A549 (cell line): ENCODE measurements around the gene ATP6V0A4. TPM values are rescaled to one million over a fixed set of nuclear protein-coding genes. Genes with fewer than 3 reads are reported as not detected.

Experiments
- ATAC-seq, 2 experiments: fragments of 200-7000 bp in 1 of 2; fragments of >200 bp in 1 of 2; cut with Nextera tagmentation in 1 of 2; cut with Tn5 transposase in 1 of 2; 3 replicates each; pipeline versions ENCODE4 v1.8.0 to v1.9.1; 2018 to 2020; ENCODE audit warnings: mild to moderate bottlenecking in 1 of 2, moderate library complexity in 1 of 2
- CTCF ChIA-PET: fragments of 300-600 bp; sonication (Branson Sonifier 250); formaldehyde crosslinking; extraction: SDS; loops from one replicate; lab custom pipeline; 2021; ENCODE audit warnings: antibody characterized with exemption, inconsistent platforms; lab: Yijun Ruan, JAX
- POLR2A ChIA-PET: fragments of 350-600 bp; formaldehyde crosslinking; extraction: SDS; loops from one replicate; lab custom pipeline; 2021; ENCODE audit warnings: antibody characterized with exemption, inconsistent platforms; lab: Yijun Ruan, JAX
- DNase-seq, 2 experiments: peaks; one replicate each; pipeline versions ENCODE4 v3.0.0 to v3.0.0-alpha.2; 2011 to 2016; ENCODE audit warnings: low read depth in 1 of 2, low spot score in 1 of 2
- FAIRE-seq: peaks from 2 replicates; lab custom pipeline; 2011; peaks lifted over from hg19 to GRCh38; lab: Jason Lieb, UNC
- H3K27ac ChIP-seq, 2 experiments: fragments of >200 bp; sonication (Bioruptor Twin); formaldehyde crosslinking; 3 replicates each; pipeline ENCODE4 v1.5.1; 2016 to 2017
- H3K4me1 ChIP-seq: fragments of >200 bp; sonication (Bioruptor Twin); formaldehyde crosslinking; 3 replicates; pipeline ENCODE4 v1.6.1; 2016
- H3K4me2 ChIP-seq: fragments of >200 bp; sonication (Bioruptor Twin); formaldehyde crosslinking; 3 replicates; pipeline ENCODE4 v1.6.1; 2016
- H3K4me3 ChIP-seq: fragments of >200 bp; sonication (Bioruptor Twin); formaldehyde crosslinking; 3 replicates; pipeline ENCODE4 v1.5.1; 2016
- H3K9me3 ChIP-seq: fragments of >200 bp; sonication (Bioruptor Twin); formaldehyde crosslinking; 3 replicates; pipeline ENCODE4 v1.6.1; 2016
- NFE2L2 ChIP-seq: fragments of 150-350 bp; conservative IDR thresholded peaks from 2 replicates; pipeline ENCODE4 v1.6.1; 2014; ENCODE audit warnings: low read length
- ZC3H11A ChIP-seq: fragments of 450-650 bp; IDR thresholded peaks from 2 replicates; pipeline ENCODE4 v1.6.1; 2014; ENCODE audit warnings: antibody characterized with exemption, mild to moderate bottlenecking
- WGBS: methylation state at CpG from one replicate; pipeline ENCODE4 v1.1.6; 2017; ENCODE audit errors: missing lambda C conversion rate; 5-methylcytosine and 5-hydroxymethylcytosine counted together
- polyA plus RNA-seq, 4 experiments: library from polyadenylated mRNA; depleted of rRNA in 3 of 4; stranded (reverse); fragments of >200 nt; fragmentation: RNase III in 1 of 4; extraction: RNeasy Plus Mini Kit Qiagen cat#74134 plus additional on column Dnase treatment in 1 of 4; gene quantifications; 2 replicates in 3 of 4; 3 replicates in 1 of 4; pipeline ENCODE4 v1.2.3, GENCODE V29; 2011 to 2017

ATP6V0A4 gene
- polyA plus RNA-seq, 2 of the 4 experiments (the other 2 are of a cell fraction): 0.09 to 0.25 TPM

GRCh38 chr7:138656952-138657351 is 141.0 kb downstream of the ATP6V0A4 start:
- ChIA-PET POLR2A (no interaction called here), CTCF (no interaction called here)
- FAIRE-seq (no peak), DNase-seq (no peak), ATAC-seq (no peak)
- no peak overlapping the region for H3K4me3 ChIP-seq
- WGBS: 41% methylated on average over 2 of the region's 2 CpGs
- no peak overlapping the region for H3K4me2 ChIP-seq
- H3K27ac ChIP-seq: no peak overlapping the region
- TF ChIP-seq ZC3H11A: peak; percentile 83
- no peak for TF ChIP-seq NFE2L2
- H3K9me3 ChIP-seq: peaks cover 13% of the 10 kb centered on the region; the same call in 2 of the 3 replicates
- H3K4me1 ChIP-seq: no peaks in the 10 kb centered on the region

Other genes with a start within 250 kb of the ATP6V0A4 start
- gene SVOPL, start 96.8 kb downstream of the ATP6V0A4 start, polyA plus RNA-seq (2011; rRNA removed): 0.05 and 0.21 TPM in 2 replicates
- not detected in 3 replicates for gene SVOPL, start 96.8 kb downstream of the ATP6V0A4 start, polyA plus RNA-seq (2017; fragmentation: RNase III; extraction: RNeasy Plus Mini Kit Qiagen cat#74134 plus additional on column Dnase treatment)
- gene TMEM213, start 202 bp downstream of the ATP6V0A4 start, polyA plus RNA-seq (2011; rRNA removed): not detected in 2 replicates
- not detected in 3 replicates for gene TMEM213, start 202 bp downstream of the ATP6V0A4 start, polyA plus RNA-seq (2017; fragmentation: RNase III; extraction: RNeasy Plus Mini Kit Qiagen cat#74134 plus additional on column Dnase treatment)
- gene KIAA1549, start 183.2 kb upstream of the ATP6V0A4 start, polyA plus RNA-seq (2011; rRNA removed): 4.1 and 9.2 TPM in 2 replicates
- gene KIAA1549, start 183.2 kb upstream of the ATP6V0A4 start, polyA plus RNA-seq (2017; fragmentation: RNase III; extraction: RNeasy Plus Mini Kit Qiagen cat#74134 plus additional on column Dnase treatment): 4.4 to 4.7 TPM (median 4.7 TPM) in 3 replicates
- gene ZC3HAV1L, start 237.8 kb upstream of the ATP6V0A4 start, polyA plus RNA-seq (2011; rRNA removed): 15.6 and 23.4 TPM in 2 replicates
- 8.7 to 9.7 TPM (median 8.8 TPM) in 3 replicates for gene ZC3HAV1L, start 237.8 kb upstream of the ATP6V0A4 start, polyA plus RNA-seq (2017; fragmentation: RNase III; extraction: RNeasy Plus Mini Kit Qiagen cat#74134 plus additional on column Dnase treatment)